Brain microvascular endothelial cell (primary cell): Measurements from ENCODE around the gene PSMB10.

ENCODE experiments used
- DNase-seq: peaks from one replicate; pipeline ENCODE4 v3.0.0-alpha.2; 2020
- H3K27ac ChIP-seq: fragments of 250-450 bp; sonication (Bioruptor Pico); 2 replicates; pipeline ENCODE4 v1.5.1; 2020; ENCODE audit warnings: mild to moderate bottlenecking, moderate library complexity
- H3K27me3 ChIP-seq: fragments of 250-450 bp; sonication (Bioruptor Pico); replicated peaks from 2 replicates; pipeline ENCODE4 v1.5.1; 2020; ENCODE audit warnings: mild to moderate bottlenecking
- H3K36me3 ChIP-seq: fragments of 250-450 bp; sonication (Bioruptor Pico); replicated peaks from 2 replicates; pipeline ENCODE4 v1.5.1; 2020; ENCODE audit warnings: mild to moderate bottlenecking
- H3K4me3 ChIP-seq: 2 replicates; pipeline ENCODE4 v1.5.1; 2011; ENCODE audit warnings: low read depth, mild to moderate bottlenecking, control low read depth, low read length, moderate library complexity
- in situ Hi-C: cut with HindIII; loops from 2 replicates; pipeline ENCODE4 v1.10.0; 2017; ENCODE audit warnings: low sequenced_read_pairs, low pct_ligation_motif_present
- TF ChIP-seq, protein P1 (sequence below): IDR thresholded peaks from 2 replicates; pipeline ENCODE4 v1.5.1; 2011; ENCODE audit warnings: low read depth, mild to moderate bottlenecking, moderate library complexity, low read length, control low read depth, inconsistent platforms; ENCODE audit errors: missing control alignments

PSMB10 gene

GRCh38 chr16:67959536-67960329 lies 23.1 kb upstream of the PSMB10 start:
- H3K4me3 ChIP-seq = no peak overlapping the region
- peaks cover 85% of the 10 kb centered on the region for H3K36me3 ChIP-seq
- no peak for DNase-seq
- in situ Hi-C loops = no loop called here
- TF ChIP-seq, protein P1, sequence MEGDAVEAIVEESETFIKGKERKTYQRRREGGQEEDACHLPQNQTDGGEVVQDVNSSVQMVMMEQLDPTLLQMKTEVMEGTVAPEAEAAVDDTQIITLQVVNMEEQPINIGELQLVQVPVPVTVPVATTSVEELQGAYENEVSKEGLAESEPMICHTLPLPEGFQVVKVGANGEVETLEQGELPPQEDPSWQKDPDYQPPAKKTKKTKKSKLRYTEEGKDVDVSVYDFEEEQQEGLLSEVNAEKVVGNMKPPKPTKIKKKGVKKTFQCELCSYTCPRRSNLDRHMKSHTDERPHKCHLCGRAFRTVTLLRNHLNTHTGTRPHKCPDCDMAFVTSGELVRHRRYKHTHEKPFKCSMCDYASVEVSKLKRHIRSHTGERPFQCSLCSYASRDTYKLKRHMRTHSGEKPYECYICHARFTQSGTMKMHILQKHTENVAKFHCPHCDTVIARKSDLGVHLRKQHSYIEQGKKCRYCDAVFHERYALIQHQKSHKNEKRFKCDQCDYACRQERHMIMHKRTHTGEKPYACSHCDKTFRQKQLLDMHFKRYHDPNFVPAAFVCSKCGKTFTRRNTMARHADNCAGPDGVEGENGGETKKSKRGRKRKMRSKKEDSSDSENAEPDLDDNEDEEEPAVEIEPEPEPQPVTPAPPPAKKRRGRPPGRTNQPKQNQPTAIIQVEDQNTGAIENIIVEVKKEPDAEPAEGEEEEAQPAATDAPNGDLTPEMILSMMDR = no peak
- H3K27ac ChIP-seq = peak overlapping the region; percentile 38
- no peaks in the 10 kb centered on the region for H3K27me3 ChIP-seq

GRCh38 chr16:67957622-67958021 lies 21.0 kb upstream of the PSMB10 start:
- in situ Hi-C loops = no loop called here
- TF ChIP-seq, protein P1 = no peak
- no peaks in the 10 kb centered on the region for H3K27me3 ChIP-seq
- no peak for DNase-seq
- peaks cover 92% of the 10 kb centered on the region for H3K36me3 ChIP-seq
- no peak overlapping the region for H3K4me3 ChIP-seq
- no peak overlapping the region for H3K27ac ChIP-seq

DNA sequence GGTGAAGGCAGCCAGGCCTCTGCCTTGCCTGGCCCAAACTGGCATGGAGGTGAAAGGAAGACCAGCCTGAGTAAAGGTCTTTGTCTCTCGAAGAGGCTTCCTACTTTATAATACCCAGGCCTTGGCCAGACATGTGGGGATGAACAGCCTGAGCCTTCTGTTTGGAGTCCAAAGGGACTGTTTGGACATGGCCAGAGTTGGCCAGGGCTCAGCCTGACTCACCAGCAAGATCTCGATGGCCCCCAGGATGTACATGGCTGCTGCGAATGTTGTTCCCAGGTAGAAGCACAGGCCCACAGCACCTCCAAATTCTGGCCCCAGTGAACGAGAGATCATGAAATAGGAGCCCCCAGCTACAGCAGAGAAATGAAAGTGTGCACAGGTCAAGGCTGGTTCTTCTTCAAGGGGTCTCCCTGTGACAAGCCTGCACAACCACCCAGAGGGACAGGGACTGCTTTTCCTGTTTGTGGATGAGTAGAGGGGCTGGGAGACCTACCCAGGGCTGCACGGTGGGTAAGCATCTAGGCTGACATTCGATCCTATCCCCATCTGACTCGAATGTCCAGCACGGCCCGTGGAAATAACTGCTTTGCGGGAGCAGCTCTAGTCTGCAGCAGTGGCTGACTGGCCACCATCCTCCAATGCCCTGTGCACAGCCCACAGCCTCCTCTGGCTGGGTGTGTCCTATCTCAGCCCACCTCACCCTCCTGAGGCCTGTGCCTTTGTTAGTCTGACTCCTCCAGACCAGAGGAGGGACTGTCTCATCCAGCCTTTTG lies 18.0 kb upstream of the PSMB10 start:
- TF ChIP-seq, protein P1 = no peak
- in situ Hi-C loops = no loop called here
- DNase-seq = no peak
- H3K27ac ChIP-seq = no peak overlapping the region
- no peak overlapping the region for H3K4me3 ChIP-seq
- H3K36me3 ChIP-seq = peaks cover 94% of the 10 kb centered on the region
- H3K27me3 ChIP-seq = no peaks in the 10 kb centered on the region

GRCh38 chr16:67953641-67954375 lies 17.2 kb upstream of the PSMB10 start:
- Histone ChIP-seq H3K36me3 (peaks cover 92% of the 10 kb centered on the region), H3K27ac (no peak overlapping the region), H3K27me3 (no peaks in the 10 kb centered on the region), H3K4me3 (no peak overlapping the region)
- TF ChIP-seq, protein P1 = no peak
- in situ Hi-C loops = no loop called here
- no peak for DNase-seq

GRCh38 chr16:67951485-67951884 lies 14.8 kb upstream of the PSMB10 start:
- Histone ChIP-seq H3K4me3 (no peak overlapping the region), H3K36me3 (peaks cover 94% of the 10 kb centered on the region), H3K27ac (no peak overlapping the region), H3K27me3 (no peaks in the 10 kb centered on the region)
- in situ Hi-C loops = no loop called here
- TF ChIP-seq, protein P1 = no peak
- DNase-seq = no peak
